Measurements from ENCODE around the gene UBE3A.

GRCh38 chr15:25397100-25397499 is 41.7 kb downstream of the UBE3A start:
- TF ChIP-seq POLR2AphosphoS5 (IDR thresholded peaks at IDR 0.05) = no peak
- no peak for TF ChIP-seq CTCF (IDR thresholded peaks at IDR 0.05 in 8 of 11, conservative IDR thresholded peaks at IDR 0.05 in 3 of 11)
